Activated CD8-positive, alpha-beta T cell treated with anti-CD3 and anti-CD28 coated beads, Interleukin-2, amount 10 ng/mL, durations not matched to agents 7 days and 5 days (primary cell): ENCODE results near the gene SHROOM2. TPM values are rescaled to one million over a fixed set of nuclear protein-coding genes. Genes with fewer than 3 reads are reported as not detected.
"Not testable (repeated sequence)": the region's sequence is repeated elsewhere in the genome, so short reads cannot be mapped to it uniquely, and the experiment has no call there.

Experiments
- ATAC-seq: fragments of 150-1000 bp; cut with Tn5 transposase; one replicate; pipeline ENCODE4 v1.10.0; 2021; ENCODE audit warnings: moderate library complexity
- CTCF ChIA-PET: fragments of 350-600 bp; sonication (Branson Sonifier 250); formaldehyde crosslinking; loops from one replicate; lab custom pipeline; 2021; ENCODE audit warnings: antibody characterized with exemption; lab: Charles Lee
- POLR2A ChIA-PET: fragments of 350-600 bp; sonication (Branson Sonifier 250); formaldehyde crosslinking; loops from one replicate; lab custom pipeline; 2021; ENCODE audit warnings: antibody characterized with exemption; lab: Charles Lee
- DNase-seq: peaks from one replicate; pipeline ENCODE4 v3.0.0-alpha.2; 2020
- H3K27ac Mint-ChIP-seq: one replicate; pipeline ENCODE4 v1.8.0; 2021; ENCODE audit warnings: mild to moderate bottlenecking, mixed read lengths
- H3K27me3 Mint-ChIP-seq: one replicate; pipeline ENCODE4 v1.8.0; 2021; ENCODE audit warnings: low read depth, mixed read lengths
- H3K36me3 Mint-ChIP-seq: one replicate; pipeline ENCODE4 v1.8.0; 2021; ENCODE audit warnings: low read depth, mixed read lengths
- H3K4me1 Mint-ChIP-seq: one replicate; pipeline ENCODE4 v1.8.0; 2021; ENCODE audit warnings: low read depth, mixed read lengths
- H3K4me3 Mint-ChIP-seq: one replicate; pipeline ENCODE4 v1.8.0; 2021; ENCODE audit warnings: mild to moderate bottlenecking, mixed read lengths
- H3K9me3 Mint-ChIP-seq: one replicate; pipeline ENCODE4 v1.8.0; 2022; ENCODE audit warnings: mixed read lengths; ENCODE audit not compliant: insufficient read depth
- total RNA-seq, 2 experiments: library from RNA; stranded (reverse); gene quantifications; one replicate each; pipeline ENCODE4 v1.2.3, GENCODE V29; 2021

Gene SHROOM2
- total RNA-seq, 2 experiments from 2014 or later = not detected

- ChIA-PET CTCF (no interaction called here), POLR2A (no interaction called here)
- Mint-ChIP-seq H3K27me3 (peaks cover 32% of the 10 kb centered on the region), H3K4me3 (no peak overlapping the region), H3K36me3 (no peaks in the 10 kb centered on the region), H3K4me1 (no peaks in the 10 kb centered on the region), H3K9me3 (no peaks in the 10 kb centered on the region), H3K27ac (no peak overlapping the region)
- no peak for DNase-seq
- ATAC-seq = no peak
These were observed 2.7 kb downstream of the SHROOM2 start for GRCh38 chrX:9788911-9789310.

- no peak overlapping the region for H3K27ac Mint-ChIP-seq
- POLR2A ChIA-PET = no interaction called here
These were observed 3.3 kb downstream of the SHROOM2 start for GRCh38 chrX:9789555-9789954.

GRCh38 chrX:9790866-9791265, 4.6 kb downstream of the SHROOM2 start:
- H3K4me3 Mint-ChIP-seq = no peak overlapping the region
- no peaks in the 10 kb centered on the region for H3K4me1 Mint-ChIP-seq
- no peak for ATAC-seq
- ChIA-PET POLR2A (no interaction called here), CTCF (no interaction called here)
- H3K36me3 Mint-ChIP-seq = no peaks in the 10 kb centered on the region
- no peaks in the 10 kb centered on the region for H3K9me3 Mint-ChIP-seq
- DNase-seq = no peak
- H3K27me3 Mint-ChIP-seq = peaks cover 19% of the 10 kb centered on the region
- H3K27ac Mint-ChIP-seq = no peak overlapping the region

More at GRCh38 chrX:9789555-9789954, 3.3 kb downstream of the SHROOM2 start:
- CTCF ChIA-PET = no interaction called here
- DNase-seq (no peak), ATAC-seq (no peak)
- Mint-ChIP-seq H3K4me1 (no peaks in the 10 kb centered on the region), H3K36me3 (no peaks in the 10 kb centered on the region), H3K4me3 (no peak overlapping the region), H3K9me3 (no peaks in the 10 kb centered on the region), H3K27me3 (peaks cover 26% of the 10 kb centered on the region)

- DNase-seq = no peak
- Mint-ChIP-seq H3K4me3 (no peak overlapping the region), H3K9me3 (no peaks in the 10 kb centered on the region), H3K36me3 (no peaks in the 10 kb centered on the region), H3K27ac (no peak overlapping the region), H3K4me1 (no peaks in the 10 kb centered on the region), H3K27me3 (peaks cover 2% of the 10 kb centered on the region)
- ATAC-seq = no peak
- CTCF ChIA-PET = no interaction called here
- POLR2A ChIA-PET = no interaction called here
These were observed 8.3 kb downstream of the SHROOM2 start for GRCh38 chrX:9794495-9794894.

- ChIA-PET CTCF (no interaction called here), POLR2A (no interaction called here)
- ATAC-seq = no peak
- peaks cover 3% of the 10 kb centered on the region for H3K9me3 Mint-ChIP-seq
- no peak overlapping the region for H3K4me3 Mint-ChIP-seq
- H3K36me3 Mint-ChIP-seq = no peaks in the 10 kb centered on the region
- DNase-seq = no peak
- H3K27ac Mint-ChIP-seq = no peak overlapping the region
- no peaks in the 10 kb centered on the region for H3K27me3 Mint-ChIP-seq
- no peaks in the 10 kb centered on the region for H3K4me1 Mint-ChIP-seq
These were observed 11.4 kb downstream of the SHROOM2 start for GRCh38 chrX:9797384-9798360.

GRCh38 chrX:9802737-9803136, 16.5 kb downstream of the SHROOM2 start:
- DNase-seq = no peak
- ATAC-seq = no peak
- no peak overlapping the region for H3K4me3 Mint-ChIP-seq
- H3K9me3 Mint-ChIP-seq = peaks cover 3% of the 10 kb centered on the region
- CTCF ChIA-PET = no interaction called here
- no peak overlapping the region for H3K27ac Mint-ChIP-seq
- POLR2A ChIA-PET = no interaction called here
- H3K36me3 Mint-ChIP-seq = no peaks in the 10 kb centered on the region
- no peaks in the 10 kb centered on the region for H3K4me1 Mint-ChIP-seq
- no peaks in the 10 kb centered on the region for H3K27me3 Mint-ChIP-seq

- Mint-ChIP-seq H3K36me3 (no peaks in the 10 kb centered on the region), H3K27me3 (no peaks in the 10 kb centered on the region), H3K9me3 (peaks cover 3% of the 10 kb centered on the region), H3K27ac (no peak overlapping the region), H3K4me3 (no peak overlapping the region), H3K4me1 (no peaks in the 10 kb centered on the region)
- ChIA-PET CTCF (no interaction called here), POLR2A (no interaction called here)
- ATAC-seq (no peak), DNase-seq (no peak)
These were observed 18.2 kb downstream of the SHROOM2 start for GRCh38 chrX:9804444-9804843.

- DNase-seq = no peak
These were observed 19.7 kb downstream of the SHROOM2 start for GRCh38 chrX:9805956-9806355.

GRCh38 chrX:9807355-9808182, 21.3 kb downstream of the SHROOM2 start:
- no peaks in the 10 kb centered on the region for H3K27me3 Mint-ChIP-seq
- no peak overlapping the region for H3K4me3 Mint-ChIP-seq
- H3K9me3 Mint-ChIP-seq = no peaks in the 10 kb centered on the region
- ATAC-seq (no peak), DNase-seq (no peak)
- POLR2A ChIA-PET = no interaction called here
- no peaks in the 10 kb centered on the region for H3K4me1 Mint-ChIP-seq
- H3K27ac Mint-ChIP-seq = no peak overlapping the region
- H3K36me3 Mint-ChIP-seq = no peaks in the 10 kb centered on the region
- CTCF ChIA-PET = no interaction called here

More at GRCh38 chrX:9805956-9806355, 19.7 kb downstream of the SHROOM2 start:
- Mint-ChIP-seq H3K9me3 (peaks cover under 1% of the 10 kb centered on the region), H3K4me3 (no peak overlapping the region), H3K27ac (no peak overlapping the region), H3K36me3 (no peaks in the 10 kb centered on the region), H3K4me1 (no peaks in the 10 kb centered on the region), H3K27me3 (no peaks in the 10 kb centered on the region)
- no peak for ATAC-seq
- ChIA-PET CTCF (no interaction called here), POLR2A (no interaction called here)

GRCh38 chrX:9809876-9810275, 23.6 kb downstream of the SHROOM2 start:
- H3K9me3 Mint-ChIP-seq, H3K36me3 Mint-ChIP-seq, POLR2A ChIA-PET, H3K4me3 Mint-ChIP-seq, DNase-seq, H3K27ac Mint-ChIP-seq, H3K27me3 Mint-ChIP-seq, CTCF ChIA-PET, ATAC-seq, H3K4me1 Mint-ChIP-seq: not testable (repeated sequence)

GRCh38 chrX:9811086-9811485, 24.9 kb downstream of the SHROOM2 start:
- H3K36me3 Mint-ChIP-seq, DNase-seq, ATAC-seq, H3K4me3 Mint-ChIP-seq, H3K27me3 Mint-ChIP-seq, CTCF ChIA-PET, H3K27ac Mint-ChIP-seq, H3K4me1 Mint-ChIP-seq, H3K9me3 Mint-ChIP-seq, POLR2A ChIA-PET: not testable (repeated sequence)
